ENCODE measurements around the gene RELCH.

The RELCH gene

DNA sequence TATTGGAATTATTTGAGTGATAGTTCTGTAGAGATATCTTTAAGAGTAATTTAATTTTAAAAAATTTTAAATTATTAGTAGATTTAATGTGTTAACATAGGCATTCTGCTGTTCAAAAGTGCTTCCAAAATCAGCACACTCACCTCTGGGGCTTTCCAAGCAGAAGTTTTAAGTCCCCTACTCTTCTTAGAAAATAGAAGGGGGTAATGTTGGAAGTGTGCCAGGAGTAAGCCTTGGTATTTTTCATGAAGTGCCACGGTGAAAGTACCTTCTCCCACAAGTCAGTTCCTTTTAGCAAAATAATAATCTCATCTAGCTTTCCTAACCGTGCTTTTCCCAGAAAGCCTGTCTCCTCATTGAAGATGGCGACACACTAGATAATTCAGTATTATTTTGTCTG is 134.1 kb downstream of the RELCH start:
- TF ChIP-seq, protein P1, sequence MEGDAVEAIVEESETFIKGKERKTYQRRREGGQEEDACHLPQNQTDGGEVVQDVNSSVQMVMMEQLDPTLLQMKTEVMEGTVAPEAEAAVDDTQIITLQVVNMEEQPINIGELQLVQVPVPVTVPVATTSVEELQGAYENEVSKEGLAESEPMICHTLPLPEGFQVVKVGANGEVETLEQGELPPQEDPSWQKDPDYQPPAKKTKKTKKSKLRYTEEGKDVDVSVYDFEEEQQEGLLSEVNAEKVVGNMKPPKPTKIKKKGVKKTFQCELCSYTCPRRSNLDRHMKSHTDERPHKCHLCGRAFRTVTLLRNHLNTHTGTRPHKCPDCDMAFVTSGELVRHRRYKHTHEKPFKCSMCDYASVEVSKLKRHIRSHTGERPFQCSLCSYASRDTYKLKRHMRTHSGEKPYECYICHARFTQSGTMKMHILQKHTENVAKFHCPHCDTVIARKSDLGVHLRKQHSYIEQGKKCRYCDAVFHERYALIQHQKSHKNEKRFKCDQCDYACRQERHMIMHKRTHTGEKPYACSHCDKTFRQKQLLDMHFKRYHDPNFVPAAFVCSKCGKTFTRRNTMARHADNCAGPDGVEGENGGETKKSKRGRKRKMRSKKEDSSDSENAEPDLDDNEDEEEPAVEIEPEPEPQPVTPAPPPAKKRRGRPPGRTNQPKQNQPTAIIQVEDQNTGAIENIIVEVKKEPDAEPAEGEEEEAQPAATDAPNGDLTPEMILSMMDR (IDR thresholded peaks at IDR 0.05; ENCODE audit: low read length) = no peak
- TF ChIP-seq EZH2phosphoT487 (IDR thresholded peaks at IDR 0.05; ENCODE audit: low read length) = no peak
- TF ChIP-seq EZH2 (optimal IDR thresholded peaks at IDR 0.05; ENCODE audit: low read depth, low read length) = no peak
- Histone ChIP-seq H3K36me3 (replicated peaks; ENCODE audit: insufficient read depth, low read length) (no peaks in the 10 kb centered on the region), H3K27me3 (replicated peaks; ENCODE audit: insufficient read depth, low read length) (no peaks in the 10 kb centered on the region), H4K20me1 (ENCODE audit: insufficient read depth, low read length) (no peaks in the 10 kb centered on the region), H3K9ac (ENCODE audit: low read length) (no peak overlapping the region), H3K4me3 (ENCODE audit: low read length) (no peak overlapping the region), H3K4me2 (ENCODE audit: low read depth, low read length) (no peak overlapping the region), H3K9me2 (replicated peaks; ENCODE audit: insufficient read depth, low read length) (no peaks in the 10 kb centered on the region), H2AFZ (ENCODE audit: low read length) (no peak overlapping the region), H3K27ac (ENCODE audit: low read length) (no peak overlapping the region), H3K9me3 (replicated peaks; ENCODE audit: insufficient read depth, low read length) (no peaks in the 10 kb centered on the region), H3F3A (ENCODE audit: insufficient read depth, low read length) (peaks cover 7% of the 10 kb centered on the region; the same call in 1 of the 2 replicates), H3K79me2 (ENCODE audit: low read length) (no peaks in the 10 kb centered on the region), H3K4me1 (ENCODE audit: low read length) (no peaks in the 10 kb centered on the region)
- no peak for DNase-seq

DNA sequence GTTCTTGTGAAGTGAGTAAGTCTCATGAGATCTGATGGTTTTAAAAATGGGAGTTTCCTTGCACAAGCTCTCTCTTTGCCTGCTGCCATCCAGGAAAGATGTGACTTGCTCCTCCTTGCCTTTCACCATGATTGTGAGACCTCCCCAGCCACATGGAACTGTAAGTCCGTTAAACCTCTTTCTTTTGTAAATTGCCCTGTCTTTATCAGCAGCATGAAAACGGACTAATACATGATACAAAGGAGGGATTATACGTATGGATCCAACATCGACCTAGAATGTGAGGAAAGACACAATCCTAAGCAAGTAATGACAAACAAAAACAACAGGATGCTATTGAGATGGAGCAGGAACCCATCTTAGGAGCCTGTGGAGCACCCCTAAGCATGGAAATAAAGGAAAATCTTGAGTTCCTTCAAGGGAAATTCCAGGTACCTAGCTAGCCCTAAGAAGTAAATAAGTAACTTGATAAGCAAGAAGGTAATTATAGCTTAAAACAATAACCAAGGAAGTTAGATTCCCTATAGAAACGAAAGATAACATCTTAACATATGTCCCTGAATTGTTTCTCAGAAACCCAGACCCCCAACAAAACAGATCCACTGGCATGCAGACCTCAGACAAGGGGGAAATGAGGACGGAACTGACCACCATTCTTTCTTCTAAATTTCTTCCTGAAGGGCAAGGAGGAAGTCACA is 136.6 kb downstream of the RELCH start:
- H3F3A ChIP-seq (ENCODE audit: insufficient read depth, low read length) = peaks cover 7% of the 10 kb centered on the region; the same call in 1 of the 2 replicates
- H2AFZ ChIP-seq (ENCODE audit: low read length) = no peak overlapping the region
- H3K9me2 ChIP-seq (replicated peaks; ENCODE audit: insufficient read depth, low read length) = no peaks in the 10 kb centered on the region
- no peak overlapping the region for H3K4me3 ChIP-seq (ENCODE audit: low read length)
- H4K20me1 ChIP-seq (ENCODE audit: insufficient read depth, low read length) = no peaks in the 10 kb centered on the region
- H3K36me3 ChIP-seq (replicated peaks; ENCODE audit: insufficient read depth, low read length) = no peaks in the 10 kb centered on the region
- TF ChIP-seq EZH2phosphoT487 (IDR thresholded peaks at IDR 0.05; ENCODE audit: low read length) = no peak
- TF ChIP-seq, protein P1 (IDR thresholded peaks at IDR 0.05; ENCODE audit: low read length) = no peak
- TF ChIP-seq EZH2 (optimal IDR thresholded peaks at IDR 0.05; ENCODE audit: low read depth, low read length) = no peak
- no peak overlapping the region for H3K27ac ChIP-seq (ENCODE audit: low read length)
- H3K4me1 ChIP-seq (ENCODE audit: low read length) = 0 out of 2 replicates have a peak, but pooled peaks cover 7% of the 10 kb centered on the region
- DNase-seq = no peak
- H3K27me3 ChIP-seq (replicated peaks; ENCODE audit: insufficient read depth, low read length) = no peaks in the 10 kb centered on the region
- H3K79me2 ChIP-seq (ENCODE audit: low read length) = no peaks in the 10 kb centered on the region
- H3K4me2 ChIP-seq (ENCODE audit: low read depth, low read length) = no peak overlapping the region
- H3K9ac ChIP-seq (ENCODE audit: low read length) = no peak overlapping the region
- H3K9me3 ChIP-seq (replicated peaks; ENCODE audit: insufficient read depth, low read length) = no peaks in the 10 kb centered on the region

DNA sequence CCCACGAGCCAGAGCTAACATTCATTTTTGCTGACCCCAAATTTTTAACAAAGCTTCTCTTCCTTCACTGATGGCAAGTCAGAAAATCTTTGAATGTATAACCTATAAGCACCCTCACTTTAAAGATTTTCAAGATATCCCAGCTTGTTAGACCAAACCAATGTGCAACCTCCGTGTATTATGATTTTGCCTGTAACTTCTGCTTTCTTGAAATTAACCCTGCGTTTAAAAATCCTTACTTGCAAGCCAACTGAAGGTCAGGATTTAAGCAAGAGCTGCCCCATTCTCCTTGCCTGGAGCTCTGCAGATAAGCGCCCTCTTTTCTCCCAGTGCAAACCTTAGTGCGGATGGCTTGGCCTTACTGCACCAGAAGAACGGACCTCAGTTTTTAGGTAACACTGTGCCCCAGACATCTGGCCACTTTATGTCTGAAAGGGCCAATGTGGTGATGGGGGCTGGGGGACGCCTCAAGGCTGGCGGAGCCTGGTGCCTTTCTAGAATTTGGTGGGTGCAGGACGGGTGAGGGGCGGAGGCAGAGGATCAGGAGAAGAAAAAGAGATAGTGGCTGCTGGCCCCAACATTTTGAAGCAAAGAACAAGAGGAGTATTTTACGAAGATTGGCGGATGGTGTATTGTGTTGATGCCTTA is 137.2 kb downstream of the RELCH start:
- no peaks in the 10 kb centered on the region for H3K9me2 ChIP-seq (replicated peaks; ENCODE audit: insufficient read depth, low read length)
- H3K27me3 ChIP-seq (replicated peaks; ENCODE audit: insufficient read depth, low read length) = no peaks in the 10 kb centered on the region
- no peak overlapping the region for H3K9ac ChIP-seq (ENCODE audit: low read length)
- no peaks in the 10 kb centered on the region for H4K20me1 ChIP-seq (ENCODE audit: insufficient read depth, low read length)
- TF ChIP-seq, protein P1 (IDR thresholded peaks at IDR 0.05; ENCODE audit: low read length) = no peak
- TF ChIP-seq EZH2 (optimal IDR thresholded peaks at IDR 0.05; ENCODE audit: low read depth, low read length) (no peak), EZH2phosphoT487 (IDR thresholded peaks at IDR 0.05; ENCODE audit: low read length) (no peak)
- no peak overlapping the region for H2AFZ ChIP-seq (ENCODE audit: low read length)
- no peak overlapping the region for H3K27ac ChIP-seq (ENCODE audit: low read length)
- H3K4me1 ChIP-seq (ENCODE audit: low read length) = 0 out of 2 replicates have a peak, but pooled peaks cover 7% of the 10 kb centered on the region
- DNase-seq = no peak
- no peaks in the 10 kb centered on the region for H3K36me3 ChIP-seq (replicated peaks; ENCODE audit: insufficient read depth, low read length)
- H3K4me2 ChIP-seq (ENCODE audit: low read depth, low read length) = no peak overlapping the region
- peaks cover 7% of the 10 kb centered on the region; the same call in 1 of the 2 replicates for H3F3A ChIP-seq (ENCODE audit: insufficient read depth, low read length)
- H3K79me2 ChIP-seq (ENCODE audit: low read length) = no peaks in the 10 kb centered on the region
- no peaks in the 10 kb centered on the region for H3K9me3 ChIP-seq (replicated peaks; ENCODE audit: insufficient read depth, low read length)
- H3K4me3 ChIP-seq (ENCODE audit: low read length) = no peak overlapping the region
